GM12878 (cell line): ENCODE results near the gene PFN4. TPM values are rescaled to one million over a fixed set of nuclear protein-coding genes. Genes with fewer than 3 reads are reported as not detected.

ENCODE experiments used
- ATAC-seq: fragments of 200-7000 bp; cut with Tn5 transposase; 3 replicates; pipeline ENCODE4 v1.9.1; 2020; ENCODE audit warnings: mild to moderate bottlenecking, moderate library complexity
- BruUV-seq: library from RNA; stranded (reverse); fragments of 400-500 nt; replicated peaks from 2 replicates; lab custom pipeline; 2021; lab: Mats Ljungman, UMichigan
- CTCF ChIA-PET: fragments of 300-600 bp; sonication (Branson Sonifier 250); formaldehyde crosslinking; extraction: SDS; loops from one replicate; lab custom pipeline; 2021; ENCODE audit warnings: inconsistent platforms; lab: Yijun Ruan, JAX
- POLR2A ChIA-PET: fragments of 350-600 bp; formaldehyde crosslinking; extraction: SDS; loops from one replicate; lab custom pipeline; 2021; ENCODE audit warnings: inconsistent platforms; lab: Charles Lee
- RAD21 ChIA-PET: fragments of 300-600 bp; sonication (Branson Sonifier 250); formaldehyde crosslinking; loops from one replicate; lab custom pipeline; 2023; ENCODE audit warnings: antibody characterized with exemption; ENCODE audit not compliant: unreplicated experiment; lab: Charles Lee
- SMC1A ChIA-PET: fragments of 300-600 bp; sonication (Branson Sonifier 250); formaldehyde crosslinking; loops from one replicate; lab custom pipeline; 2023; ENCODE audit not compliant: unreplicated experiment, uncharacterized antibody; lab: Charles Lee
- DNase-seq: peaks from one replicate; pipeline ENCODE4 v3.0.0-alpha.2; 2011; ENCODE audit warnings: low read depth, low spot score
- FAIRE-seq: peaks from 3 replicates; lab custom pipeline; 2011; peaks lifted over from hg19 to GRCh38; lab: Jason Lieb, UNC
- H2AFZ ChIP-seq: 2 replicates; pipeline ENCODE4 v1.6.0; 2011; ENCODE audit warnings: low read depth, low read length, control low read depth; ENCODE audit not compliant: control insufficient read depth
- H3K27ac ChIP-seq: 2 replicates; pipeline ENCODE4 v1.5.1; 2011; ENCODE audit warnings: control low read depth; ENCODE audit not compliant: control insufficient read depth, insufficient read depth
- H3K27me3 ChIP-seq, 2 experiments: replicated peaks in 1 of 2; 2 replicates each; pipeline versions ENCODE4 v1.6.0 to v1.6.1; 2011; ENCODE audit warnings: low read length in 1 of 2; ENCODE audit not compliant: control insufficient read depth in 2 of 2, insufficient read depth in 2 of 2
- H3K36me3 ChIP-seq, 2 experiments: 2 replicates each; pipeline ENCODE4 v1.5.1; 2011; ENCODE audit warnings: low read length in 1 of 2; ENCODE audit not compliant: control insufficient read depth in 2 of 2, insufficient read depth in 2 of 2
- H3K4me1 ChIP-seq: 2 replicates; pipeline ENCODE4 v1.6.1; 2011; ENCODE audit warnings: mild to moderate bottlenecking, low read length, moderate library complexity, mixed read lengths; ENCODE audit not compliant: control insufficient read depth, insufficient read depth
- H3K4me2 ChIP-seq: 2 replicates; pipeline ENCODE4 v1.6.0; 2011; ENCODE audit warnings: control low read depth; ENCODE audit not compliant: control insufficient read depth, insufficient read depth
- H3K4me3 ChIP-seq: fragments of 200-600 bp; sonication (generic); 2 replicates; pipeline ENCODE4 v1.5.1; 2016
- H3K79me2 ChIP-seq: 2 replicates; pipeline ENCODE4 v1.6.0; 2011; ENCODE audit warnings: low read length; ENCODE audit not compliant: control insufficient read depth, insufficient read depth
- H3K9ac ChIP-seq: 2 replicates; pipeline ENCODE4 v1.8.0; 2011; ENCODE audit warnings: low read length, control low read depth, mixed read lengths; ENCODE audit not compliant: control insufficient read depth, insufficient read depth
- H3K9me3 ChIP-seq: replicated peaks from 3 replicates; pipeline ENCODE4 v1.5.1; 2011; ENCODE audit warnings: mild to moderate bottlenecking, low read length; ENCODE audit not compliant: control insufficient read depth, insufficient read depth
- H4K20me1 ChIP-seq: 2 replicates; pipeline ENCODE4 v1.6.0; 2011; ENCODE audit not compliant: control insufficient read depth, insufficient read depth
- CBX5 ChIP-seq: sonication (generic); IDR thresholded peaks from 2 replicates; pipeline ENCODE4 v1.6.1; 2016; ENCODE audit warnings: low read depth, moderate library complexity, mild to moderate bottlenecking, inconsistent platforms
- CREB1 ChIP-seq: IDR thresholded peaks from 2 replicates; pipeline ENCODE4 v1.6.1; 2012; ENCODE audit warnings: low read depth, mild to moderate bottlenecking, inconsistent platforms
- FOXK2 ChIP-seq: fragments of 450-650 bp; IDR thresholded peaks from 2 replicates; pipeline ENCODE4 v1.6.1; 2017; ENCODE audit warnings: mild to moderate bottlenecking, moderate library complexity
- FOXM1 ChIP-seq: IDR thresholded peaks from 2 replicates; pipeline ENCODE4 v1.6.1; 2012; ENCODE audit warnings: low read depth, mild to moderate bottlenecking, inconsistent platforms, low read length, moderate library complexity
- GATAD2B ChIP-seq: fragments of 450-650 bp; conservative IDR thresholded peaks from 2 replicates; pipeline ENCODE4 v1.6.1; 2017; ENCODE audit warnings: low read depth, mild to moderate bottlenecking, moderate library complexity
- HCFC1 ChIP-seq: fragments of 150-350 bp; IDR thresholded peaks from 2 replicates; pipeline ENCODE4 v1.6.1; 2014; ENCODE audit warnings: low read length
- HDGF ChIP-seq: fragments of 450-650 bp; IDR thresholded peaks from 2 replicates; pipeline ENCODE4 v1.6.1; 2016; ENCODE audit warnings: antibody characterized with exemption
- IKZF2 ChIP-seq, 2 experiments: fragments of 450-650 bp; IDR thresholded peaks; 2 replicates each; pipeline ENCODE4 v1.6.1; 2017; ENCODE audit warnings: mild to moderate bottlenecking in 2 of 2, moderate library complexity in 2 of 2
- IRF3 ChIP-seq: fragments of 450-650 bp; IDR thresholded peaks from 2 replicates; pipeline ENCODE4 v1.6.1; 2014; ENCODE audit warnings: mild to moderate bottlenecking
- NBN ChIP-seq: fragments of 450-650 bp; IDR thresholded peaks from 2 replicates; pipeline ENCODE4 v1.6.1; 2016
- NFYB ChIP-seq: IDR thresholded peaks from 2 replicates; pipeline ENCODE4 v1.6.1; 2011; ENCODE audit warnings: low read depth, mild to moderate bottlenecking, low read length, improper control_type of control experiment, moderate library complexity; ENCODE audit not compliant: insufficient read depth
- NR2C2 ChIP-seq: IDR thresholded peaks from 2 replicates; pipeline ENCODE4 v1.6.1; 2011; ENCODE audit warnings: borderline replicate concordance, low read depth; ENCODE audit not compliant: control insufficient read depth, insufficient read length
- NR2F1 ChIP-seq: fragments of 450-650 bp; conservative IDR thresholded peaks from 2 replicates; pipeline ENCODE4 v1.6.1; 2017; ENCODE audit warnings: mild to moderate bottlenecking
- PAX5 ChIP-seq: IDR thresholded peaks from 2 replicates; pipeline ENCODE4 v1.6.1; 2011; ENCODE audit warnings: low read depth, low read length, borderline replicate concordance
- PML ChIP-seq: IDR thresholded peaks from 2 replicates; pipeline ENCODE4 v1.6.1; 2012; ENCODE audit warnings: low read length, inconsistent platforms
- RUNX3 ChIP-seq: IDR thresholded peaks from 2 replicates; pipeline ENCODE4 v1.6.1; 2012; ENCODE audit warnings: low read length, inconsistent platforms
- STAT3 ChIP-seq: IDR thresholded peaks from 2 replicates; pipeline ENCODE4 v1.6.1; 2011; ENCODE audit warnings: low read depth, low read length, improper control_type of control experiment
- ZNF24 ChIP-seq: fragments of 450-650 bp; IDR thresholded peaks from 2 replicates; pipeline ENCODE4 v1.6.1; 2017; ENCODE audit warnings: antibody characterized with exemption, mild to moderate bottlenecking
- WGBS: methylation state at CpG from one replicate; pipeline ENCODE4 v1.1.6; 2016; ENCODE audit warnings: low lambda C conversion rate; ENCODE audit not compliant: insufficient replicate concordance, insufficient coverage; ENCODE audit errors: missing lambda C conversion rate; 5-methylcytosine and 5-hydroxymethylcytosine counted together
- in situ Hi-C: fragments of 300-500 bp; cut with MboI; formaldehyde crosslinking; loops from 9 replicates; pipeline ENCODE4 v1.14.3; 2018; ENCODE audit warnings: mixed read lengths
- intact Hi-C: fragments of 100-400 bp; cut with micrococcal nuclease; formaldehyde crosslinking; loops from one replicate; pipeline ENCODE4 v1.14.2; 2022; ENCODE audit not compliant: unreplicated experiment
- polyA plus RNA-seq, 11 experiments: library from polyadenylated mRNA; depleted of rRNA in 4 of 11; unstranded in 6 of 11; stranded (reverse) in 5 of 11; fragments of >200 nt; fragmentation: Nextera tagmentation in 4 of 11; fragmentation: Illumina TruSeq in 1 of 11; extraction: Ambion mirVana in 4 of 11; extraction: Trizol in 1 of 11; gene quantifications; 1 replicate in 1 of 11; 2 replicates in 10 of 11; pipeline versions ENCODE4 v1.2.1 to v1.2.3, GENCODE V29; 2011 to 2016; ENCODE audit warnings: inconsistent platforms in 2 of 11, missing spikeins in 2 of 11, low read depth in 1 of 11
- total RNA-seq, 4 experiments: library from RNA; depleted of rRNA in 3 of 4; stranded (reverse); fragments of >200 nt in 3 of 4; fragmentation: Illumina TruSeq in 1 of 4; extraction: Trizol in 1 of 4; gene quantifications; 2 replicates each; pipeline versions ENCODE4 v1.2.1 to v1.2.3, GENCODE V29; 2013 to 2021
- TF ChIP-seq, protein P1 (sequence below): IDR thresholded peaks from 2 replicates; pipeline ENCODE4 v1.6.1; 2012; ENCODE audit warnings: low read depth, low read length, improper control_type of control experiment
- TF ChIP-seq, protein P2 (sequence below): fragments of 450-650 bp; IDR thresholded peaks from 2 replicates; pipeline ENCODE4 v1.6.1; 2016; ENCODE audit warnings: mild to moderate bottlenecking

Gene PFN4
- total and polyA plus RNA-seq, 10 of the 15 experiments (the other 5 are each of a cell fraction or from before 2014, with no cell fraction given) = 0.12 to 2.1 (median 1.0) TPM

DNA sequence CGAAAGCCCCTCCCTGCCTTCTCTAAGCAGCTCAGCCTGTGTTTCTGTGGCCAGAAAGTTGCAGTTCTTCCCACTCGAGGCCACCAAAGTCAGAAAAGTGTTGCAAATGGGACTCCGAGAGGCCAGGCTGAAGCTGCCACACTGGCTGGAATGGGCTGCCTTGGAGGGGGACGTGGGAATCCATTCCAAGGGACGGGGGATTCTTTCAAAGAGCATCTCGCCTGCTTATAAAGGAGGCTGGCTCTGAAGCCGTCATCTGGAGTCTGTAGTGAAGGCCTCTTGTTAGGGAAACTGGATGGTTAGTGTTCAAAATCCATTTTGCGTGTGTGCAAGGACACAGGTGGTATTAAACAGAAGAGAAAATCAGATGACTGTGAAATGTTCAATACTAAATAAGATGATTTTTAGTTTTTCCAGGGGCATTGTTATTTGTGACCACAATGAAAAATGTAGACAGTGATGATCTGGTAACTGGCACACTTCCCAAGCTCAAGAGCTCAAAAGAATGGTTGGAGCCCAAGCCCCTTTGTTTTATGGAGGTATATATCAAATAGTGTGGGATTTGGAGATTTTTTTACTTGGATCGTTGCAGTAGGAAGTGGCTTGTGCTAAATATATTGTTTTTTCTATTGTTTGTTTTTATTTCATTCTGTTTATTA, 917 bp upstream of the PFN4 start:
- peak; percentile 8 for ATAC-seq
- TF ChIP-seq HCFC1 (no peak), HDGF (0 out of 2 replicates have a peak, but pooled peaks have one; percentile 47), RUNX3 (peak; percentile 56), STAT3 (no peak), NR2C2 (no peak), GATAD2B (no peak), CREB1 (0 out of 2 replicates have a peak, but pooled peaks have one; percentile 5), ZNF24 (no peak), CBX5 (0 out of 2 replicates have a peak, but pooled peaks have one; percentile 5), NBN (0 out of 2 replicates have a peak, but pooled peaks have one; percentile 25), IKZF2 (IDR thresholded peaks at IDR 0.05) (no peak), PML (no peak), PAX5 (no peak), NFYB (no peak), FOXK2 (no peak), IRF3 (no peak), FOXM1 (no peak), NR2F1 (no peak)
- TF ChIP-seq, protein P1, sequence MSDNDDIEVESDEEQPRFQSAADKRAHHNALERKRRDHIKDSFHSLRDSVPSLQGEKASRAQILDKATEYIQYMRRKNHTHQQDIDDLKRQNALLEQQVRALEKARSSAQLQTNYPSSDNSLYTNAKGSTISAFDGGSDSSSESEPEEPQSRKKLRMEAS = no peak
- TF ChIP-seq, protein P2, sequence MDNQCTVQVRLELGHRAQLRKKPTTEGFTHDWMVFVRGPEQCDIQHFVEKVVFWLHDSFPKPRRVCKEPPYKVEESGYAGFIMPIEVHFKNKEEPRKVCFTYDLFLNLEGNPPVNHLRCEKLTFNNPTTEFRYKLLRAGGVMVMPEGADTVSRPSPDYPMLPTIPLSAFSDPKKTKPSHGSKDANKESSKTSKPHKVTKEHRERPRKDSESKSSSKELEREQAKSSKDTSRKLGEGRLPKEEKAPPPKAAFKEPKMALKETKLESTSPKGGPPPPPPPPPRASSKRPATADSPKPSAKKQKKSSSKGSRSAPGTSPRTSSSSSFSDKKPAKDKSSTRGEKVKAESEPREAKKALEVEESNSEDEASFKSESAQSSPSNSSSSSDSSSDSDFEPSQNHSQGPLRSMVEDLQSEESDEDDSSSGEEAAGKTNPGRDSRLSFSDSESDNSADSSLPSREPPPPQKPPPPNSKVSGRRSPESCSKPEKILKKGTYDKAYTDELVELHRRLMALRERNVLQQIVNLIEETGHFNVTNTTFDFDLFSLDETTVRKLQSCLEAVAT = peak; percentile 53; the same call in 1 of the 2 replicates

More for the DNA sequence above, 917 bp upstream of the PFN4 start:
- DNase-seq (peak; percentile 24), FAIRE-seq (no peak)
- no peaks in the 10 kb centered on the region for H3K9me3 ChIP-seq
- no peaks in the 10 kb centered on the region for H4K20me1 ChIP-seq
- H3K4me2 ChIP-seq = peak overlapping the region; percentile 97
- in situ Hi-C loops = no loop called here
- peak overlapping the region; percentile 92 for H3K9ac ChIP-seq
- peak overlapping the region; percentile 97 for H2AFZ ChIP-seq
- BruUV-seq = no TSS peak
- peak overlapping the region; percentile 82 for H3K4me3 ChIP-seq
- ChIA-PET SMC1A (interaction anchor here (0.6 to 2.8 kb wide), 11 partner anchors 9 to 218 kb away, joined by 3 to 14 read pairs (median 4); partner anchors contain the start of genes SF3B6 and TP53I3), RAD21 (interaction anchor here (0.6 to 2.0 kb wide), 9 partner anchors 36 to 299 kb away, joined by 3 to 13 read pairs (median 3); partner anchors contain the start of genes ATAD2B, SF3B6, TP53I3 and WDCP), CTCF (interaction anchor here (0.8 to 3.2 kb wide), 7 partner anchors 40 to 300 kb away, joined by 3 to 16 read pairs (median 4); partner anchors contain the start of genes SF3B6 and TP53I3), POLR2A (interaction anchor here (1.3 to 2.0 kb wide), 3 partner anchors 41 to 206 kb away, joined by 3 to 5 read pairs (median 3); partner anchors contain the start of gene ATAD2B)
- no peaks in the 10 kb centered on the region for H3K36me3 ChIP-seq
- H3K27ac ChIP-seq = peak overlapping the region; percentile 90
- intact Hi-C loops = loop anchor here (1.0 to 2.0 kb wide), 2 partner anchors 41 to 197 kb away; partner anchors contain the start of gene ATAD2B
- no peaks in the 10 kb centered on the region for H3K27me3 ChIP-seq
- peaks cover 9% of the 10 kb centered on the region for H3K79me2 ChIP-seq
- 0% methylated on average over 9 of the region's 9 CpGs for WGBS
- no peaks in the 10 kb centered on the region for H3K4me1 ChIP-seq
